Measurements from ENCODE around the gene OTUD6A.

OTUD6A gene

DNA sequence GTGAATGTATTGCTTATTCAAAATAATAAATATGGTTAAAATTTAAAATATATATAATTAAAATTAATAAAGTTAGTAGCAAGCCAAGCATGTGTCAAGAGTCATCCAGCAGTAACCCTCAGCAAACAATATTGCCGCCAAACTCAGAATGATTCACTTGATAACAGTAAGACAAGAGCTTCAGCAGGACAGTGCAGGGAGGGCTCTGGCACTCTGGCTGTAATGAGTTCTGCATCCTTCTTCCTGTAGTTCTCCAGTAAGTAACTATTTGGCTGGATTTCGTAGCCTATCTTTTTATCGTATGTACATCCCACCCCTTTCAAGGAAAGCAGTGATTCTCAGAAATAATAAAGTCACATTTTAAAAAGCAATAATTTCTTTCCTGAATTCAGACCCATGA is 17.6 kb downstream of the OTUD6A start:
- TF ChIP-seq GATA3 (IDR thresholded peaks at IDR 0.05; ENCODE audit: low read depth, low read length): no peak
- TF ChIP-seq GATA2 (IDR thresholded peaks at IDR 0.05; ENCODE audit: low read depth, low read length): no peak

DNA sequence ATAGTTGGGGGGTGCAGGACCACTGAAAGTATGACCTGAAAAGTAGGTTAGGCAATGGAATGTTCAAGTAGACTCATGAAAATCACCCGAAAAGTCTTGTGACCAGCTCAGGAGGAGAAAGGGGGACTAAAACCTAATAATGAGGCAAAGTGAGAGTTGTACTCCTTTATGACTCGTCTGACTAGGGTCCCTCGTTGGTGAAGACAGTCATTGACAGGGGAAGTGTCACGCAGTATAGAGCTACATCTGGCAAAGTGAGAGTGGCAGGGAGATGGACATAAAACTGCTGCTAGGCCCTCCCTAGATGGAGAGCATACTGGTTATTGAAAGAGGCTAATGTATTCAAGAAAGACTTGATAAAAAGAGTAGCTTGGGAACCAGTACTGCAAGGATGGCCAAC is 20.5 kb downstream of the OTUD6A start:
- TF ChIP-seq GATA2 (IDR thresholded peaks at IDR 0.05; ENCODE audit: low read depth, low read length) (no peak), GATA3 (IDR thresholded peaks at IDR 0.05; ENCODE audit: low read depth, low read length) (no peak)

DNA sequence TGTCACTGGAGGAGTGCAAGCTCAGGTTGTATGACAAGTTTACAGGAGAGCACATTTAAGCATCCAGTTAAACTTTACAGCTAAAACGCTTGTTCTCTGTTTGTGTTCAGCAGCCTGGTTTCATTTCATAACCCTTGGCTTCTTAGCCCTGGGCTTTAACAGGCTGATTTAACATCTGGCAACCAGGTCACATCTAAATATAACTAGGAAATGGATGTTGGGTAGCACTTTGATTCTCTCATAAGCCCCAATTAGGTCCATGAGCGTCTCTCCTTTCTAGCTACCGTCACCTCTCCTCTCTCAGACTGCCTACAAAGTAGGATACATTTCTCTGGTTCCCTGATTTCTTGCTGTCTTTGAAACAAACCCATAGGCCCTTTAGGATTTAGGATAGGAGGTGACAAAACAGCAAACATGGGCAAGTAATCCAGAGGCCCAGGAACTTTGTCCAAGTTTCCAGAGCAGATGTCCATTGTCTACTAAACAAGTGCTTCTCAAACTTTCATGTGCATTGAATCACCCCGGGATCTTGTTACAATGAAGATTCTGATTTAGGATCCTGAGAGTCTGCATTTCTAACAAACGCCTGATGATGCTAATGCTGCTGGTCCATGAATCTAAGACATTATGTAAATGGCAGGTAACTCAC is 22.5 kb downstream of the OTUD6A start:
- TF ChIP-seq GATA3 (IDR thresholded peaks at IDR 0.05; ENCODE audit: low read depth, low read length): no peak
- no peak for TF ChIP-seq GATA2 (IDR thresholded peaks at IDR 0.05; ENCODE audit: low read depth, low read length)

DNA sequence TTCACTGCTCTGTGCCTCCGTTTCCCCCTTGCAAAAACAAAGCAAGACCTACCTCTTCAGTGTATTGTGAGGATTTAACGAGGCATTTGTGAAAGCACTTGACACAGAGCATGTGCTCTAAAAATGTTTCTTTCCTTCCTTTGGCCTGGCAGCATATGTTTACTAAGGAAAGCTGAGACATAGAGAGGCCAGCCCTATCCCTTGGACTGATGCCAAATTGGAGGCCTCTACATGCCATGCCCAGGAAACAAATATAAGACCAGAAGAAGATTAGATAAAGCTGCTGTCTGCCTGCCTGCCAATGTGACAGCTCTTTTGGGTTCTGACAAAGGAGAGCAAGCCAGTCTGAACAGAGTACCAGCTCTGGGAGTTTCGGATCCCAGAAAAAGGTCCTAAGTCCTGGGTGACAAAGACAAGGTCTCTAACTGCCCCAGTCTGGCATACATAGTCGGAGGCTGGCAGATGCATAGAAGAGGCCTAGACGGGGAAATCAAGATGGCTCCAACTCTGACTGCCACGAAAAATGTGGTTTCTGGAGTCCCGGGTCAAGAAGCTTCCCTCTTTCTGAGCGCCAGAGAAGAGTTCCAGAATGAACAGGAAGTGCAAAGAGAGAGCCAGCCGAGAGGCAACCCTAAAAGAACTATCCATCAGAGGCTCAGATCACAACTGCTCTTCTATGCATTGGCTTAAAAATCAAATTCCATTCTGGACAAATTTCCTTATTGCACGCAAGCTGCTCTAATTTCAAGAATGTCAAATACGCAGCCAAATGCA is 25.8 kb downstream of the OTUD6A start:
- TF ChIP-seq GATA3 (IDR thresholded peaks at IDR 0.05; ENCODE audit: low read depth, low read length): no peak
- no peak for TF ChIP-seq GATA2 (IDR thresholded peaks at IDR 0.05; ENCODE audit: low read depth, low read length)

GRCh38 chrX:70088751-70089150 is 26.5 kb downstream of the OTUD6A start:
- TF ChIP-seq GATA2 (IDR thresholded peaks at IDR 0.05; ENCODE audit: low read depth, low read length) (no peak), GATA3 (IDR thresholded peaks at IDR 0.05; ENCODE audit: low read depth, low read length) (no peak)

DNA sequence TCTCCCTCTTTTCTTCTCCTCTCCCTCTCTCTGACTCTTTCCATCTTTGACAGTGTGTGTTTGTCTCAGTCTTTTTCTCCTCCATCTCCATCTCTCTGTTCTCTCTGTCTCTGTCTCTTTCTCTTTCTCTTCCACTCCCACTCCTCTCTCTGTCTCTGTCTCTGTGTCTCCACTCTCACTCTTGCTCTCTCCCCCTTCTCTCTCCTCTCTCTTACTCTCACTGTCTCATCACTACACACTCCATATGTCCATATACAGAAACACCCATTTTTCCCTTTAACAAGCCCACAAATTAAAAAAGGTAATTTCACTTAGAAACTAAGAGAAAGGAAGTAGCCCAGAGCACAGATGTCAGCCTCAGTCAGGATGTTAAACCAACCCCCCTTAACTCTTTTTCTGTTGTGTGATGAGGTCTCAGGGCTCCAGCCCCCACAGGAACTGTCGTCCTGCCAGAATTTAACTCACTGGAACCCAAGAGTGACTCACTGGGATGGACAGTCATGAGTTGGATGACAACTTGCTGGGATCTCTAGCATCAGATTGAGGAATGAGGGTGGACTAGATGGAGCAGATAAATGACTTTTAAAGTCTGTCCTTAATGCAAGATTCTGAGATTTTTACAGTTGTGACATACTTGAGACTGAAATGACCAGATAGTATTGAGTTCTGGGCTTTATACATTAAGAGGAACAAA is 27.5 kb downstream of the OTUD6A start:
- TF ChIP-seq GATA2 (IDR thresholded peaks at IDR 0.05; ENCODE audit: low read depth, low read length): no peak
- no peak for TF ChIP-seq GATA3 (IDR thresholded peaks at IDR 0.05; ENCODE audit: low read depth, low read length)

GRCh38 chrX:70092247-70092646 is 30.0 kb downstream of the OTUD6A start:
- TF ChIP-seq GATA2 (IDR thresholded peaks at IDR 0.05; ENCODE audit: low read depth, low read length) (no peak), GATA3 (IDR thresholded peaks at IDR 0.05; ENCODE audit: low read depth, low read length) (no peak)

DNA sequence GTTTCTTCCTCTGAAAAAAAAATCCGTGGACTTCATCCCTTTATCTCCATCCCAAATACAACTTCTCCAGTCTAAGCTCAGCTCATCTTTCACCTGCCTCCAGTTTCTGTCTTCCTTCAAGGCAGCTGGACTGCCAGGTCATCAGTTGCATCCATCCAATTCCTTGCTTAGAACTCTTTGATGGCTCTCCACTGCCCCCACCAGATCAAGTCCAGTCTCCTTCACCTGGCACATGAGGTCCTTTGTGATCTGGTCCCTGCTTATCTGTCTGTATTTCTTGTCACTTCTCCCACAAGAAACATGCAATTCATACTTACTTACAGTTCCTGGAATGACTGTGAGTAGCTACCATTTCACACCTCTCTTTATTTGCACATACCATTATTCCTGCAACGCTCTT is 33.8 kb downstream of the OTUD6A start:
- TF ChIP-seq GATA3 (IDR thresholded peaks at IDR 0.05; ENCODE audit: low read depth, low read length): no peak
- TF ChIP-seq GATA2 (IDR thresholded peaks at IDR 0.05; ENCODE audit: low read depth, low read length): no peak

DNA sequence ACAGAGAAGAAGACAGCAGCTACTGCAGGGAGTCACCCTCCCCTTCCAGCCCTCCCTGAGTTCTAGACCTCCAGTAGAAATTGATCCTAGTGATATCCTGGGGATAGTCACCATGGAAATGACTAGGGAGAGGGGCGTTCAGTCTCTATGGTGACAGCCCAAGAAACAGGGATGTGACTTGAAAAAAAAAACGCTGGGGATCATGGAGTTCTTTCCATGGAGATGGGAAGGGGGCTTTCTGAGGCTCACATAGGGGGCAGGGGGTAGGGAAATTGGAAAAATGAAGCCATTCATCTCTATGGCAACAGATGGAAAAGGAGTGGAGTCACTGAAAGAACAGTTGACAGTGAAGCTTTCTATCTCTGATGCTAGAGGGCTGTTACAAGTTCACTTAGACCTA is 43.0 kb downstream of the OTUD6A start:
- TF ChIP-seq GATA3 (IDR thresholded peaks at IDR 0.05; ENCODE audit: low read depth, low read length) (no peak), GATA2 (IDR thresholded peaks at IDR 0.05; ENCODE audit: low read depth, low read length) (no peak)

Measured in SH-SY5Y (cell line).